ENCODE data around the gene SLC16A13. TPM values are rescaled to one million over a fixed set of nuclear protein-coding genes. Genes with fewer than 3 reads are reported as not detected.
"Not testable (repeated sequence)": the region's sequence is repeated elsewhere in the genome, so short reads cannot be mapped to it uniquely, and the experiment has no call there.

Gene SLC16A13
- 0.26 and 1.3 TPM in 2 replicates for total RNA-seq
- polyA plus RNA-seq = 1.4 and 1.6 TPM in 2 replicates
- polyA plus RNA-seq (2012) = 2.0 and 2.8 TPM in 2 replicates
- 5.9 and 6.5 TPM in 2 replicates for polyA minus RNA-seq (ENCODE audit: low replicate concordance)

GRCh38 chr17:7035591-7036368 lies at the start of gene SLC16A13:
TSS of gene SLC16A13 (plus strand) at chr17:7036015. CDS start at chr17:7036383, 368 bp downstream.
- TF ChIP-seq EZH2 (IDR thresholded peaks at IDR 0.05; ENCODE audit: low read length, missing control alignments) = no peak
- no peak for TF ChIP-seq CTCF (conservative IDR thresholded peaks at IDR 0.05 in 1 of 2, IDR thresholded peaks at IDR 0.05 in 1 of 2; ENCODE audit: low read depth in 1 of 2, low read length in 2 of 2)
- peak within 1 kb of the TSS; percentile 92 for H3K4me2 ChIP-seq (ENCODE audit: extremely low read depth, insufficient read depth, low read length)

DNA sequence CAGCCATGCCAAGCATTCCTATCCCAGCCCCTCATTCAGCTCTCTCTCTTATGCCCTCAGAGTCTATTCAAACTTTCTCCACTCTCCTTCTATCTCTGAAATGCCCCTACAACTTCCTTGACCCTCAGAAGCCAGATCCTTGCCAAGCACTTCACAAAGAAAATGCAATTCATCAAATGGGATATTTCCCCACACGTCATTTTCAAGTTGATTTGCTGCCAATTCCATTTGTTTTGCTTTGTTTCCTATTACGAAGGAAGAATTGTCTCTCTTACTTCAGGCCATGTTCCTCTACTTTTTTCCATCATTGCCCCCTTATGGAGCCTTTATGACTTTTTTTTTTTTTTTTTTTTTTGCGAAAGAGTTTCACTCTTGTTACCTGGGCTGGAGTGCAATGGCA lies 49.1 kb upstream of the SLC16A13 start:
- H3K27ac ChIP-seq (ENCODE audit: insufficient read depth, low read length) = no peak overlapping the region
- no peaks in the 10 kb centered on the region for H3K79me2 ChIP-seq (ENCODE audit: control insufficient read depth, insufficient read depth, low read length)
- no peak for DNase-seq (ENCODE audit: low read depth in 2 of 2)
- no peak overlapping the region for H2AFZ ChIP-seq (ENCODE audit: low read length)
- H3K4me2 ChIP-seq (ENCODE audit: extremely low read depth, insufficient read depth, low read length) = no peak overlapping the region
- no peaks in the 10 kb centered on the region for H3K36me3 ChIP-seq (ENCODE audit: control insufficient read depth, insufficient read depth, low read length)
- H3K4me3 ChIP-seq (replicated peaks in 1 of 4; ENCODE audit: control extremely low read depth in 1 of 4, insufficient read depth in 1 of 4, low read depth in 3 of 4, low read length in 4 of 4) = no peak overlapping the region
- no peaks in the 10 kb centered on the region for H3K4me1 ChIP-seq (ENCODE audit: control insufficient read depth, extremely low read depth, insufficient read depth, low read length)
- TF ChIP-seq CTCF (conservative IDR thresholded peaks at IDR 0.05 in 1 of 2, IDR thresholded peaks at IDR 0.05 in 1 of 2; ENCODE audit: low read depth in 1 of 2, low read length in 2 of 2) (no peak), EZH2 (IDR thresholded peaks at IDR 0.05; ENCODE audit: low read length, missing control alignments) (no peak)
- H4K20me1 ChIP-seq (ENCODE audit: control insufficient read depth, extremely low read depth, insufficient read depth, low read length) = no peaks in the 10 kb centered on the region
- no peak overlapping the region for H3K9ac ChIP-seq (ENCODE audit: insufficient read depth, low read length)
- H3K9me3 ChIP-seq (ENCODE audit: control insufficient read depth, insufficient read depth, low read depth, low read length) = no peaks in the 10 kb centered on the region
- no peaks in the 10 kb centered on the region for H3K27me3 ChIP-seq (ENCODE audit: control insufficient read depth, insufficient read depth, low read length)

More at GRCh38 chr17:7035591-7036368, at the start of gene SLC16A13:
- peak within 1 kb of the TSS; percentile 52 for H3K9ac ChIP-seq (ENCODE audit: insufficient read depth, low read length)
- H3K9me3 ChIP-seq (ENCODE audit: control insufficient read depth, insufficient read depth, low read depth, low read length) = no peaks in the 10 kb centered on the region
- no peaks in the 10 kb centered on the region for H3K36me3 ChIP-seq (ENCODE audit: control insufficient read depth, insufficient read depth, low read length)
- no peaks in the 10 kb centered on the region for H3K79me2 ChIP-seq (ENCODE audit: control insufficient read depth, insufficient read depth, low read length)
- H3K27ac ChIP-seq (ENCODE audit: insufficient read depth, low read length) = peak within 1 kb of the TSS; percentile 85
- no peaks in the 10 kb centered on the region for H4K20me1 ChIP-seq (ENCODE audit: control insufficient read depth, extremely low read depth, insufficient read depth, low read length)
- H3K4me1 ChIP-seq (ENCODE audit: control insufficient read depth, extremely low read depth, insufficient read depth, low read length) = peaks cover 5% of the 10 kb centered on the region
- H3K27me3 ChIP-seq (ENCODE audit: control insufficient read depth, insufficient read depth, low read length) = no peaks in the 10 kb centered on the region
- H3K4me3 ChIP-seq (replicated peaks in 1 of 4; ENCODE audit: control extremely low read depth in 1 of 4, insufficient read depth in 1 of 4, low read depth in 3 of 4, low read length in 4 of 4) = peak within 1 kb of the TSS; percentile 75 to 91 (median 79)
- peak within 1 kb of the TSS; percentile 94 for H2AFZ ChIP-seq (ENCODE audit: low read length)
- DNase-seq (ENCODE audit: low read depth in 2 of 2) = peak; percentile 92

- H3K27me3 ChIP-seq (ENCODE audit: control insufficient read depth, insufficient read depth, low read length) = no peaks in the 10 kb centered on the region
- H3K79me2 ChIP-seq (ENCODE audit: control insufficient read depth, insufficient read depth, low read length) = no peaks in the 10 kb centered on the region
- H2AFZ ChIP-seq (ENCODE audit: low read length) = no peak overlapping the region
- TF ChIP-seq EZH2 (IDR thresholded peaks at IDR 0.05; ENCODE audit: low read length, missing control alignments) = no peak
- no peak for TF ChIP-seq CTCF (conservative IDR thresholded peaks at IDR 0.05 in 1 of 2, IDR thresholded peaks at IDR 0.05 in 1 of 2; ENCODE audit: low read depth in 1 of 2, low read length in 2 of 2)
- DNase-seq (ENCODE audit: low read depth in 2 of 2) = peak in 1 of 2 donors; percentile 26
- no peaks in the 10 kb centered on the region for H3K9me3 ChIP-seq (ENCODE audit: control insufficient read depth, insufficient read depth, low read depth, low read length)
- H3K27ac ChIP-seq (ENCODE audit: insufficient read depth, low read length) = no peak overlapping the region
- no peaks in the 10 kb centered on the region for H3K4me1 ChIP-seq (ENCODE audit: control insufficient read depth, extremely low read depth, insufficient read depth, low read length)
- no peak overlapping the region for H3K4me2 ChIP-seq (ENCODE audit: extremely low read depth, insufficient read depth, low read length)
- H3K36me3 ChIP-seq (ENCODE audit: control insufficient read depth, insufficient read depth, low read length) = no peaks in the 10 kb centered on the region
- no peaks in the 10 kb centered on the region for H4K20me1 ChIP-seq (ENCODE audit: control insufficient read depth, extremely low read depth, insufficient read depth, low read length)
- no peak overlapping the region for H3K4me3 ChIP-seq (replicated peaks in 1 of 4; ENCODE audit: control extremely low read depth in 1 of 4, insufficient read depth in 1 of 4, low read depth in 3 of 4, low read length in 4 of 4)
- no peak overlapping the region for H3K9ac ChIP-seq (ENCODE audit: insufficient read depth, low read length)
These were observed 46.0 kb upstream of the SLC16A13 start for GRCh38 chr17:6989779-6990178.

GRCh38 chr17:6993613-6994056 lies 42.2 kb upstream of the SLC16A13 start:
- H3K79me2 ChIP-seq (ENCODE audit: control insufficient read depth, insufficient read depth, low read length); H3K27me3 ChIP-seq (ENCODE audit: control insufficient read depth, insufficient read depth, low read length); DNase-seq (ENCODE audit: low read depth in 2 of 2); H3K4me1 ChIP-seq (ENCODE audit: control insufficient read depth, extremely low read depth, insufficient read depth, low read length); H3K4me3 ChIP-seq (replicated peaks in 1 of 4; ENCODE audit: control extremely low read depth in 1 of 4, insufficient read depth in 1 of 4, low read depth in 3 of 4, low read length in 4 of 4); H3K4me2 ChIP-seq (ENCODE audit: extremely low read depth, insufficient read depth, low read length); H3K27ac ChIP-seq (ENCODE audit: insufficient read depth, low read length); H3K9ac ChIP-seq (ENCODE audit: insufficient read depth, low read length); H3K36me3 ChIP-seq (ENCODE audit: control insufficient read depth, insufficient read depth, low read length); H3K9me3 ChIP-seq (ENCODE audit: control insufficient read depth, insufficient read depth, low read depth, low read length); H4K20me1 ChIP-seq (ENCODE audit: control insufficient read depth, extremely low read depth, insufficient read depth, low read length); H2AFZ ChIP-seq (ENCODE audit: low read length): not testable (repeated sequence)
